ENCODE measurements around the gene KLHL41.
"Not testable (repeated sequence)": the region's sequence is repeated elsewhere in the genome, so short reads cannot be mapped to it uniquely, and the experiment has no call there.

Gene KLHL41

GRCh38 chr2:169512525-169512924 is 3.0 kb downstream of the KLHL41 start:
- Histone ChIP-seq H3K9me3 (ENCODE audit: severe bottlenecking) (peaks cover 3% of the 10 kb centered on the region), H3K4me3 (ENCODE audit: severe bottlenecking) (no peak overlapping the region), H3K27me3 (ENCODE audit: insufficient read depth, poor library complexity, severe bottlenecking) (no peaks in the 10 kb centered on the region), H3K4me1 (ENCODE audit: insufficient read depth, poor library complexity, severe bottlenecking) (peaks cover 15% of the 10 kb centered on the region), H3K36me3 (ENCODE audit: low read depth) (no peaks in the 10 kb centered on the region), H3K27ac (ENCODE audit: poor library complexity, severe bottlenecking) (no peak overlapping the region)
- ATAC-seq (ENCODE audit: low read depth) (no peak), DNase-seq (ENCODE audit: low spot score) (no peak)
- TF ChIP-seq CTCF (IDR thresholded peaks at IDR 0.05; ENCODE audit: poor library complexity, severe bottlenecking): no peak

GRCh38 chr2:169513094-169513493 is 3.6 kb downstream of the KLHL41 start:
- Histone ChIP-seq H3K9me3 (ENCODE audit: severe bottlenecking) (peaks cover 3% of the 10 kb centered on the region), H3K4me3 (ENCODE audit: severe bottlenecking) (no peak overlapping the region), H3K36me3 (ENCODE audit: low read depth) (no peaks in the 10 kb centered on the region), H3K27me3 (ENCODE audit: insufficient read depth, poor library complexity, severe bottlenecking) (no peaks in the 10 kb centered on the region), H3K27ac (ENCODE audit: poor library complexity, severe bottlenecking) (no peak overlapping the region), H3K4me1 (ENCODE audit: insufficient read depth, poor library complexity, severe bottlenecking) (peaks cover 10% of the 10 kb centered on the region)
- no peak for TF ChIP-seq CTCF (IDR thresholded peaks at IDR 0.05; ENCODE audit: poor library complexity, severe bottlenecking)
- ATAC-seq (ENCODE audit: low read depth): no peak
- no peak for DNase-seq (ENCODE audit: low spot score)

- Histone ChIP-seq H3K4me1 (ENCODE audit: insufficient read depth, poor library complexity, severe bottlenecking) (peaks cover 7% of the 10 kb centered on the region), H3K9me3 (ENCODE audit: severe bottlenecking) (peaks cover under 1% of the 10 kb centered on the region), H3K36me3 (ENCODE audit: low read depth) (no peaks in the 10 kb centered on the region), H3K4me3 (ENCODE audit: severe bottlenecking) (no peak overlapping the region), H3K27ac (ENCODE audit: poor library complexity, severe bottlenecking) (no peak overlapping the region), H3K27me3 (ENCODE audit: insufficient read depth, poor library complexity, severe bottlenecking) (no peaks in the 10 kb centered on the region)
- DNase-seq (ENCODE audit: low spot score) (no peak), ATAC-seq (ENCODE audit: low read depth) (no peak)
- no peak for TF ChIP-seq CTCF (IDR thresholded peaks at IDR 0.05; ENCODE audit: poor library complexity, severe bottlenecking)
Observed at GRCh38 chr2:169513926-169514325, 4.4 kb downstream of the KLHL41 start.

- H3K36me3 ChIP-seq (ENCODE audit: low read depth); H3K27me3 ChIP-seq (ENCODE audit: insufficient read depth, poor library complexity, severe bottlenecking); H3K27ac ChIP-seq (ENCODE audit: poor library complexity, severe bottlenecking); H3K4me3 ChIP-seq (ENCODE audit: severe bottlenecking); DNase-seq (ENCODE audit: low spot score); H3K4me1 ChIP-seq (ENCODE audit: insufficient read depth, poor library complexity, severe bottlenecking); ATAC-seq (ENCODE audit: low read depth); H3K9me3 ChIP-seq (ENCODE audit: severe bottlenecking): not testable (repeated sequence)
Observed at GRCh38 chr2:169514758-169515157, 5.3 kb downstream of the KLHL41 start.

- not testable (repeated sequence) for H3K27ac ChIP-seq (ENCODE audit: poor library complexity, severe bottlenecking); H3K4me1 ChIP-seq (ENCODE audit: insufficient read depth, poor library complexity, severe bottlenecking); H3K9me3 ChIP-seq (ENCODE audit: severe bottlenecking); H3K36me3 ChIP-seq (ENCODE audit: low read depth); DNase-seq (ENCODE audit: low spot score); H3K4me3 ChIP-seq (ENCODE audit: severe bottlenecking); H3K27me3 ChIP-seq (ENCODE audit: insufficient read depth, poor library complexity, severe bottlenecking); ATAC-seq (ENCODE audit: low read depth)
Observed at GRCh38 chr2:169516488-169516995, 7.0 kb downstream of the KLHL41 start.

- no peaks in the 10 kb centered on the region for H3K9me3 ChIP-seq (ENCODE audit: severe bottlenecking)
- no peak overlapping the region for H3K4me3 ChIP-seq (ENCODE audit: severe bottlenecking)
- DNase-seq (ENCODE audit: low spot score) (no peak), ATAC-seq (ENCODE audit: low read depth) (no peak)
- no peaks in the 10 kb centered on the region for H3K27me3 ChIP-seq (ENCODE audit: insufficient read depth, poor library complexity, severe bottlenecking)
- H3K36me3 ChIP-seq (ENCODE audit: low read depth): no peaks in the 10 kb centered on the region
- H3K4me1 ChIP-seq (ENCODE audit: insufficient read depth, poor library complexity, severe bottlenecking): no peaks in the 10 kb centered on the region
- no peak for TF ChIP-seq CTCF (IDR thresholded peaks at IDR 0.05; ENCODE audit: poor library complexity, severe bottlenecking)
- H3K27ac ChIP-seq (ENCODE audit: poor library complexity, severe bottlenecking): no peak overlapping the region
Observed at GRCh38 chr2:169520896-169521295, 11.4 kb downstream of the KLHL41 start.

Measured in RWPE2 (cell line).